Suprapubic skin (tissue), 4 donors: Measurements from ENCODE around the gene POTEF.
"Not testable (repeated sequence)": the region's sequence is repeated elsewhere in the genome, so short reads cannot be mapped to it uniquely, and the experiment has no call there.

Experiments
- EP300 ChIP-seq: sonication (generic); formaldehyde crosslinking; IDR thresholded peaks from one replicate; pipeline ENCODE4 v1.6.1; 2017; ENCODE audit warnings: antibody characterized with exemption
- POLR2A ChIP-seq, 2 donors: fragments of 450-650 bp; IDR thresholded peaks; one replicate each; pipeline ENCODE4 v1.6.1; 2017; ENCODE audit warnings: antibody characterized with exemption in 2 of 2, mild to moderate bottlenecking in 2 of 2, moderate library complexity in 2 of 2
- POLR2AphosphoS5 ChIP-seq, 3 donors: sonication (generic); formaldehyde crosslinking; IDR thresholded peaks; one replicate each; pipeline ENCODE4 v1.6.1; 2017; ENCODE audit warnings: antibody characterized with exemption in 3 of 3
- TF ChIP-seq, protein P1 (sequence below), 2 donors: fragments of 200-600 bp in 1 of 2; fragments of 450-650 bp in 1 of 2; sonication (generic) in 1 of 2; IDR thresholded peaks; one replicate each; pipeline ENCODE4 v1.5.1; 2016 to 2019; ENCODE audit warnings: antibody characterized with exemption in 2 of 2, mild to moderate bottlenecking in 1 of 2, moderate library complexity in 1 of 2

- TF ChIP-seq, protein P1, sequence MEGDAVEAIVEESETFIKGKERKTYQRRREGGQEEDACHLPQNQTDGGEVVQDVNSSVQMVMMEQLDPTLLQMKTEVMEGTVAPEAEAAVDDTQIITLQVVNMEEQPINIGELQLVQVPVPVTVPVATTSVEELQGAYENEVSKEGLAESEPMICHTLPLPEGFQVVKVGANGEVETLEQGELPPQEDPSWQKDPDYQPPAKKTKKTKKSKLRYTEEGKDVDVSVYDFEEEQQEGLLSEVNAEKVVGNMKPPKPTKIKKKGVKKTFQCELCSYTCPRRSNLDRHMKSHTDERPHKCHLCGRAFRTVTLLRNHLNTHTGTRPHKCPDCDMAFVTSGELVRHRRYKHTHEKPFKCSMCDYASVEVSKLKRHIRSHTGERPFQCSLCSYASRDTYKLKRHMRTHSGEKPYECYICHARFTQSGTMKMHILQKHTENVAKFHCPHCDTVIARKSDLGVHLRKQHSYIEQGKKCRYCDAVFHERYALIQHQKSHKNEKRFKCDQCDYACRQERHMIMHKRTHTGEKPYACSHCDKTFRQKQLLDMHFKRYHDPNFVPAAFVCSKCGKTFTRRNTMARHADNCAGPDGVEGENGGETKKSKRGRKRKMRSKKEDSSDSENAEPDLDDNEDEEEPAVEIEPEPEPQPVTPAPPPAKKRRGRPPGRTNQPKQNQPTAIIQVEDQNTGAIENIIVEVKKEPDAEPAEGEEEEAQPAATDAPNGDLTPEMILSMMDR (IDR thresholded peaks at IDR 0.05), result not testable (repeated sequence)
- not testable (repeated sequence) for TF ChIP-seq POLR2A (IDR thresholded peaks at IDR 0.05); POLR2AphosphoS5 (IDR thresholded peaks at IDR 0.05); EP300
Measured at GRCh38 chr2:130145006-130145414, 16.0 kb upstream of the POTEF start, which contains the start of gene CCDC74B.
